D721Med (cell line): ENCODE measurements around the gene WASHC3.
"Not testable (repeated sequence)": the region's sequence is repeated elsewhere in the genome, so short reads cannot be mapped to it uniquely, and the experiment has no call there.

Experiments used
- DNase-seq: peaks from one replicate; pipeline ENCODE4 v3.0.0; 2011; ENCODE audit warnings: low spot score; ENCODE audit not compliant: insufficient read length
- FAIRE-seq: peaks from 2 replicates; lab custom pipeline; 2011; peaks lifted over from hg19 to GRCh38; lab: Jason Lieb, UNC
- CTCF ChIP-seq: IDR thresholded peaks from 2 replicates; pipeline ENCODE4 v1.5.1; 2012; ENCODE audit warnings: mild to moderate bottlenecking, control low read depth; ENCODE audit not compliant: insufficient read depth; ENCODE audit errors: missing control alignments

The WASHC3 gene

GRCh38 chr12:102061560-102062418, at the start of gene WASHC3:
WASHC3 (minus strand) TSS chr12:102061991; CDS start chr12:102061962, 29 bp downstream.
- no peak for TF ChIP-seq CTCF
- DNase-seq, result peak; percentile 20
- no peak for FAIRE-seq

GRCh38 chr12:102110782-102111181, 49.0 kb upstream of the WASHC3 start:
- FAIRE-seq (no peak), DNase-seq (no peak)
- no peak for TF ChIP-seq CTCF

- DNase-seq (no peak), FAIRE-seq (no peak)
- TF ChIP-seq CTCF, result no peak
These were observed 46.2 kb upstream of the WASHC3 start for GRCh38 chr12:102107970-102108369.

- TF ChIP-seq CTCF, result no peak
- FAIRE-seq, result no peak
- DNase-seq, result no peak
These were observed 45.1 kb upstream of the WASHC3 start for GRCh38 chr12:102106905-102107304.

GRCh38 chr12:102096855-102097254, 35.1 kb upstream of the WASHC3 start:
- DNase-seq, result no peak
- TF ChIP-seq CTCF, result no peak

GRCh38 chr12:102095677-102096263, 34.0 kb upstream of the WASHC3 start:
- peak; percentile 80 for TF ChIP-seq CTCF
- DNase-seq, result no peak
- peak; percentile 90 for FAIRE-seq

More at GRCh38 chr12:102096855-102097254, 35.1 kb upstream of the WASHC3 start:
- no peak for FAIRE-seq

- no peak for DNase-seq
- FAIRE-seq, result no peak
- TF ChIP-seq CTCF, result no peak
These were observed 31.5 kb upstream of the WASHC3 start for GRCh38 chr12:102093319-102093718.

- not testable (repeated sequence) for DNase-seq
These were observed 27.5 kb upstream of the WASHC3 start for GRCh38 chr12:102089228-102089835.

More at GRCh38 chr12:102089228-102089835, 27.5 kb upstream of the WASHC3 start:
- FAIRE-seq, result not testable (repeated sequence)
